ENCODE data around the gene LRMDA.
A peak's percentile ranks its signal among the peaks of the same experiment; 100 is the strongest.
"Not testable (repeated sequence)": the region's sequence is repeated elsewhere in the genome, so short reads cannot be mapped to it uniquely, and the experiment has no call there.

LRMDA gene

DNA sequence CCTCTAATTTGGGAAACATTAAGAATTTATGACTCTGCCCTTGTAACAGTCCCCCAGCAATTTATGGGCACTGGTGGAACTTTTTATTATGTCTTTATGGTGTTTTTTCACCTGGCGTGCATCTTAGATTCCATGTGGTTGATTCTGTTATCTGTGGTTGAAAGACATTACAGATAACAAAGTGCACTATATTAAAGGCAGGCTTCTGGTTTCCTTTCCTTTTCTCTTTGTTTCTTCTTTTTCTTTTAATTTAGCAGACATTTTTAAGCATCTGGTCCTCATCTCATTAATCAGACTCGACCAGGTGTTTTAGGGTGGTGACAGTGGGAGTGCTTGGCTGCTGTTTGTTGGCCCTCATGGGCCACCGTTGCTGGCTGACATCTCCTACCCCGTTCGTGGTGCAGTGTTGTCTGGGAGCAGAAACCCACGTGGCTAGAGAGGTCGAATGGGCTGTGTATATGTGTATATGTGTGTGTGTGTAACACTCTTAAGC is 77.4 kb downstream of the LRMDA start:
- DNase-seq = no peak

DNA sequence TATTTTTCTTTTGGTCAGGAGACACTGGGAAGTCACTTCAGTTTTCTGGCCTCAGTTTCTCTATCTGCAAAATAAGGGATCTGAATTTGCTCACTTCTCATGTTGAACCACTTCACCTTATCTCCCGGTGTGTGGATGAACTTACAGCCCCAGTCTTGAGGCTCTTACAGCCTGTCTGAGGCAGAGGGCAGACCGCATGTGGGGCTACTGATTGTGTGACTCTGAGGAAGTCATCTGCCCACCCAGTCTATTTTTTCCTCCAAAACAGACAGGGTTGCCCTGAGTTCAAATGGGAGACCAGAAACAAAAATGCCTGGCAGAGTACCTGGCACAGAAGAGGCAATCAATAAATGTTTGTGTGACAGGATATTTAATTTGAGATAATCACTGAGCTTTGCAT is 78.3 kb downstream of the LRMDA start:
- no peak for DNase-seq

DNA sequence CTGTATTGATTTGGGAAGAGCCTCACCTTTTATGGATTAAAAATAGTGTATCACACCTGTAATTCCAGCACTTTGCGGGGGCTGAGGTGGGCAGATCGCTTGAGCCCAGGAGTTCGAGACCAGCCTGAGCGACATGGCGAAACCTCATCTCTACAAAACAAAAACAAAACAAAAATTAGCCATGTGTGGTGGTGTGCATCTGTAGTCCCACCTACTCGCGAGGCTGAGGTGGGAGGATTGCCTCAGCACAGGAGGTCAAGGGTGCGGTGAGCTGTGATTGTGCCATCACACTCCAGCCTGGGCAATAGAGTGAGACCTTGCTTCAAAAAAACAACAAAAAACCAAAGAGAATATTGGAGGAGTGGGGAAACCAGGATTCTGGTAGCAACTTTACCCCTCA is 79.6 kb downstream of the LRMDA start:
- no peak for DNase-seq

DNA sequence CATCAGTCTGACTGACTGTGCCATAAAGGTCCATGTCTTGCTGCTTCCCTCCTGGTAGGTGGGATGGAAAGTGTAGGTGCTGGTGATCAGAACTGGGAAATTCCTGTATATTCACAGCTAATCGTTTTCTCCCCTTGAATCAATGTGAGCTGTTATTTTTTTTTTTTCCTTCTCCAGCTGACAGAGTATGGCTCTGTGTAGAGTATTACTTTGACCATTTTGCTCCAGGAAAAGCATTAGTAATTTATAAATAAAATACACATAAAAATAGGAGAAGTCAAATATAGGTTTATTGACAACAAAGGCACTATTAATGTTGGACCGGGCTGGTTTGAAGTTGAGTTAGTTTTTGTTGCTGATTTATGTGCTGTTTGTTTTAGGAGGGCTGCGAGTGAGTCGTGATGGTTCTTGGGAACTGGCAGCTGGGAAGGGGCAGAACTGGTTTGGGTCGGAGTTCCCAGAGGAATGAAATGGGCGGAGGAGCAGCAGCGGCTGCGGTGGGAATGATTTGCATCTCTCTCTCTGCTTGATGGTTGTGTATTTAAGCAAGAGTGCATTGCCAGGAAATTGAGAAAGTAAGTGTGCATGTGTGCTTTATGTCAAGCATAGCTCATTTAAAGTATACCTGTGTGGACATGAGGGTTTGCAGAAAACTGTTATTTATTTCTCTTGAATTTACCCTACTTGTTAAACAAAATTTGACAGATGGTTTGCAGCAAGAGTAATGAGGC is 80.9 kb downstream of the LRMDA start:
- no peak for DNase-seq

DNA sequence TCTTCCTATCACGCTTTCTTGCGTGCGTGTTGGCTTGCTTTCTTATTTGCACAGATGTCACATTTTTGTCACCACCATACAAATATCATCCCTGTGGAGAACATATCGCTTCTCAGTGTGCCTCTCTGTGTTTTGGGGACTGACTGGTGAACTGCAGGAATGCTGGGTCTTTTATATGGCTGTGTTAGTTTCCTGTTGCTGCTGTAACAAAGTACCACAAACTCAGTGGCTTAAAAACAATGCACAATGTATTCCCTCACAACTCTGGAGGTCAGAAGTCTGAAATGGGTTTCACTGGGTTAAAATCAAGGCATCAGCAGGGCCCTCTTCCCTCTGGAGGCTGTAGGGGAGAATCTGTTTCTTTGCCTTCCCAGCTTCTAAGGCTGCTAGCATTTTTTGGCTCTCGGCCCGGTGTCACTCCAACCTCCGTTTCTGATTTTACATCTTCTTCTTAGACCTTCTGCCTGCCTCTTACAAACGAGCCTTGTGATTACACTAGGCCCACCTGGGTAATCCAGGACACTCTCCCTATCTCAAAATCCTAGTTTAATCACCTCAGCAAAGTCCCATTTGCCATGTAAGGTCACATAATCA is 82.0 kb downstream of the LRMDA start:
- no peak for DNase-seq

DNA sequence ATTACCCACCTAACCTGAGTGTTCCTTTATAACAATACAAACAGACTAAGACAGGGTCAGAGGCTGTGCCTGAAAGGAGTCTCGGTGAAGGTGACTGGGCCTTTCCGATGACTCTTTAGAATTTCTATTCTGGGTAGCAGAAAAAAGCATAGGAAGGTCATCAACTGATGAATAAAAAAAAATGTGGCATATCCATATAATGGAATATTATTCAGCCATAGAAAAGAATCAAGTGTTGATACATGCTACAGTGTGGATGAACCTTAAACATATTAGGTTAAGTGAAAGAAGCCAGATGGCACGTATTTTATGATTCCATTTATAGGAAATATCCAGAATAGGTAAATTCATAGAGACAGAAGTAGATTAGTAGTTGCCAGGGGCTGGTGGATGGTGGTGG is 83.4 kb downstream of the LRMDA start:
- DNase-seq = no peak

DNA sequence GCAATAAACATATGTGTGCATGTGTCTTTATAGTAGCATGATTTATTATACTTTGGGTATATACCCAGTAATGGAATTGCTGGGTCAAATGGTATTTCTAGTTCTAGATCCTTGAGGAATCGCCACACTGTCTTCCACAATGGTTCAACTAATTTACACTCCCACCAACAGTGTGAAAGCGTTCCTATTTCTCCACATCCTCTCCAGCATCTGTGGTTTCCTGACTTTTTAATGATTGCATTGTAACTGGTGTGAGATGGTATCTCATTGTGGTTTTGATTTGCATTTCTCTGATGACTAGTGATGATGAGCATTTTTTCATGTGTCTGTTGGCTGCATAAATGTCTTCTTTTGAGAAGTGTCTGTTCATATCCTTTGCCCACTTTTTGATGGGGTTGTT is 84.7 kb downstream of the LRMDA start:
- not testable (repeated sequence) for DNase-seq

DNA sequence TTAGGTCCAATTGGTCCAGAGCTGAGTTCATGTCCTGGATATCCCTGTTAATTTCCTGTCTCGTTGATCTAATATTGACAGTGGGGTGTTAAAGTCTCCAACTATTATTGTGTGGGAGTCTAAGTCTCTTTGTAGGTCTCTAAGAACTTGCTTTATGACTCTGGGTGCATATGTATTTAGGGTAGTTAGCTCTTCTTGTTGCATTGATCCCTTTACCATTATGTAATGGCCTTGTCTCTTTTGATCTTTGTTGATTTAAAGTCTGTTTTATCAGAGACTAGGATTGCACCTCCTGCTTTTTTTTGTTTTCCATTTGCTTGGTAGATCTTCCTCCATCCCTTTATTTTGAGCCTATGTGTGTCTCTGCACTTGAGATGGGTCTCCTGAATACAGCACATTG is 87.8 kb downstream of the LRMDA start:
- not testable (repeated sequence) for DNase-seq

DNA sequence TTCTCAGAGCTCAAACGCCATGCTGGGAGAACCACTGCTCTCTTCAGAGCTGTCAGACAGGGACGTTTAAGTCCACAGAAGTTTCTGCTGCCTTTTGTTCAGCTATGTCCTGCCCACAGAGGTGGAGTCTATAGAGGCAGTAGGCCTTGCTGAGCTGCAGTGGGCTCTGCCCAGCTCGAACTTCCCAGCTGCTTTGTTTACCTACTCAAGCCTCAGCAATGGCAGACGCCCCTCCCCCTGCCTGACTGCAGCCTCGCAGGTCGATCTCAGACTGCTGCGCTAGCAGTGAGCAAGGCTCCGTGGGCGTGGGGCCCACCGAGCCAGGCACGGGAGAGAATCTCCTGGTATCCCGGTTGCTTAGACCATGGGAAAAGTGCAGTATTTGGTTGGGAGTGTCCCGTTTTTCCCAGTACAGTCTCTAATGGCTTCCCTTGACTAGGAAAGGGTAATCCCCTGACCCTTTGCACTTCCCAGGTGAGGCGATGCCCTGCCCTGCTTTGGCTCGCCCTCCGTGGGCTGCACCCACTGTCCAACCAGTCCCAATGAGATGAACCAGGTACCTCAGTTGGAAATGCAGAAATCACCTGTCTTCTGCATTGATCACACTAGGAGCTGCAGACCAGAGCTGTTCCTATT is 89.9 kb downstream of the LRMDA start:
- not testable (repeated sequence) for DNase-seq

DNA sequence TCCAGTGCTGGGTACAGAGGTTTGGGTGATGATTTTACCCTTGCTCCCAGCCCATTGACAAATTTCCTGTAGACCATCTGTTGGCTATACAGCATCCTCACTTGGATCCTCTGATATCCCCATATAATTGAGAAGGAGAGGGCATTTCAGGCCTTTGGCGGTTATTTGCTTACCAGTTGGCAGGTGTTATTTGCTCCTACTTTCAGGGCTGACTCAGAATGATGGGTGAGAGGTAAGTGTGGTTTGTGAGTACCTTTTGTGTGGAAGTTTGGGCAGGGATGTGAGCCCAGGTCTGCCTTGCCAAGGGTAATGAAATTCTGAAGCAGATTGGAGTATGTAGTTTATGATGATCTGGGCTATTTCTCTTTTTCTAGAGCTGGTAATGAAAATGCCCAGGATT is 93.6 kb downstream of the LRMDA start:
- no peak for DNase-seq

DNA sequence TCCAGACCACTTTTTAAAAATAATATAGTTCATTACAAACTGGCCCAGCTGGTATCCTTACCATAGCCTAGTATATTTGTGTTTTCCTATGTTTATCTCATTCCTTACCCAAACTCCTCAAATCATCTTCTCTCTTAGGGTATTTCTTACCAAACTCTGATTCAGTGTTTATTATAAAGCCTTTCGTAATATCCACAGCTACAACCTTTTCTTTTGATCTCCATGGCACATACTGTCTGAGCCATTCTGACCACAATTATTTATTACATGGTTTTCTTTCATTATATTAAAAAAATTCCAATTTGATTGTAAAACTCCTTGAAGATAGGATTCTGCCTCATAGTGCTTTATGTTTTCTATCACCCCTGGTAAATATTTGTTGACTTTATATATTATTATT is 94.2 kb downstream of the LRMDA start:
- DNase-seq = no peak

DNA sequence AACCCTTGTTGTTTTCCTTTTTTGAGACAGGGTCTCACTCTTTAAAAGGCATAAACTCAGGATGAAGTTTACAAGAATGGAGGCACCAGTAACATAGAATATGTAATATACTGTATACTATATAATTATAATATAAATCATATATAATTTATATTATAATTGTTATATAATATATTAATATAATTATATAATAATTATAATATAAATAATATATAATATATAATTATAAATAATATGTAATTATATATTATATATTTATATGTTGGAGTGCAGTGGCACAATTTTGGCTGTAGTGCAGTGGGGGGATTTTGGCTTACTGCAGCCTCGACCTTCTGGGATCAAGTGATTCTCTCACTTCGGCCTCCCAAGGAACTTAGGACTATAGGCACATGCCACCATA is 96.1 kb downstream of the LRMDA start:
- DNase-seq = no peak

DNA sequence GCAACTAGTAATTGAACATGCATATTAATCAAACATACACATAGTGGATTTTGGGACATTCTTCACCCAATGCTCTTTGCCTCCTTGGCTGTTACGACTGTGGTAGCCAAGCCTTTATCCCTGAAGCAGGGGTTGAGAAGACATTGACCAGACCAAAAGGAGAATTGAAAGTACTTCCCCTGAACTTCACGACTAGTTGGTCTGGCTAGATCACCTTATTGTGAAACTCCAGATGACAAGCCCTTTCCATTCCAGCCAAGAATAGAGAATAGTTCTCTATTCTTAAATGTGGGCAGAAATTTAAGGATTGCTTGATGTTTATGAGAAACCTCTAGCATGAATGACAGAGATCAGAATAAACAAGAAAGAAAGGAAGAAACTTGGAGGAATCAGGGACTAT is 97.0 kb downstream of the LRMDA start:
- no peak for DNase-seq

DNA sequence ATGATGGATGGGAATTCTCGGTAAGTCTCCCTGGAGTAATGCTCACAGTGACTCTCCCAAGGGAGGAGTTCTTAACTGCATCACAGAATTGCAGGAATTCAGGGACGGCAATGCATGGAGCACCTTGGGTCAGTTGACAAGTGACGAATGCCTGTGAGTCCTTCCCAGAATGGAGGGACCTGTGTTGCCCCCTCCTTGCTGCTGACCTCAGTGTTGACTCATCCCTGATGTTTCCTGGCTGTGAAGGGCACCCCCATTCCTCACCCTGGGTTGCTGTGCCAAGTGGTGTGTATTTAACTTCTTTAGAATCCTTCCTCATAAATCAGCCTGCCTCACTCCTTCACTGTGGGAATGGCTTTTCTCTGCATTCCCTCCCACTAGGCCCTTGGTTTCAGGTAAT is 98.9 kb downstream of the LRMDA start:
- peak in 1 of 2 donors; percentile 1 for DNase-seq

DNA sequence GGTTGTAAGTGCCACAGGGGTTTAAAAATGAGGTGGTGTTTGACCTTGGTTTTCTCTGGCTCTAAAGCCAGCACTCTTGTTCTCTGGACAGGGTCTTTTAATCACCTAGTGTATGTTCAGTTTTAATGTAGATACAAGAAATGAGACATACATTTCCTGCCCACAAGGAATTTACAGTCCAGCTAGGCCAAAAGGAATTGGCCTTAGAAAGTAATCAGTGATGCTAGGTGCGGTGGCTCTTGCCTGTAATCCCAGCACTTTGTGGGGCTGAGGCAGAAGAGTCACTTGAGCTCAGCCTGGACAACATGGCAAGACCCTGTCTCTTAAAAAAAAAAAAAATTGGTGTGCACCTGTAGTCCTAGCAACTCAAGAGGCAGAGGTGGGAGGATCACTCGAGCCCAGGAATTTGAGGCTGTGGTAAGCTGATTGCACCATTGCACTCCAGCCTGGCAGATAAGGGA is 100.2 kb downstream of the LRMDA start:
- no peak for DNase-seq

DNA sequence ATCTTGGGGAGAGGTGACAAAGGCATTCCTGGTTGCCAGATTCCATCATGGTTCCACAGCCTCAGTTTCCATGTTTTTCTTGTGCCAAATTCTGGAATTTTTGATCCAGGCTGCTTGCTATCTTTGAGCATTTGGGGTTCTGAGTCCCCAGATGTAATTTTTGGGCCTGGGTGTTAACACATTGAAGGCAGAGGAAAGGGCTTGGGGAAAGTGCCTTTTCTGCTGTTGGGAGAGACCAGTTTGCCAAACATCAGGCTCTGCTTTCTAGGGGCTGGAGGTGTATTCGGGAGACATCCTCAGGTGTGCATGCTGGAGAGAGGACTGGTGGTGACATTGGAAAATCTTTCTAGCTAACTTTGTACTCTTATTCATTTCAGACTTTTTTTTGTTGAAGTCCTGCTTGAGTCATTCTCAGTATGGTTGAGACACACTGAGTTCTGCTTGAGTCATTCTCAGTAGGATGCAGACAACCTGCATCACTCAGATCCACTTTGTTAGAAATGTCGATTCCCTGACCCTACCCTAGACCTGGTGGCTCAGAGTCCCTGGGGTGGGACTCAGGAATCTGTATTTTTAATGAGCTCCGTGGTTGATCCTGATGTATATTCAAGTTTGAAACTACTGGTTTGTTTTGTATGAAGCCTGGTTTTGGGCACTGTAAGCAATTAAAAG is 101.0 kb downstream of the LRMDA start:
- no peak for DNase-seq

DNA sequence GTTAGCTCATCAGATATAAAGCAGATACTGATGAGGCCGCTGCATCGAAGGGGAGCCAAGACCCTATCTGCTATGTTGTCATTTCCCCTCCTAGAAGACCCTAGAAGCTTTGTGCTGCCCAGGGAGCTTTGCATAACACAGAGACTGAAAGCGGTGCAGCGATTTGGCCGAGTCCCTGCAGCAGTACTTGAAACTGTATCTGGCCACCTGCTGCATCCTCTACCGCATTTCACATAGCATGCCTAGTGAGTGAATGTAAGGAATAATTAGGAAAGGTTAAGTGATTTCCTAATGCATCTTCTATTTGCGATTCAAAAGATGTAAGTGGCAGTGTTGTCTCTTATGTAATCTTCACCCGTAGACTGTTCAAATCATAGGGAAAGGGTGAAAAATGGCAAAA is 106.7 kb downstream of the LRMDA start:
- DNase-seq = no peak

DNA sequence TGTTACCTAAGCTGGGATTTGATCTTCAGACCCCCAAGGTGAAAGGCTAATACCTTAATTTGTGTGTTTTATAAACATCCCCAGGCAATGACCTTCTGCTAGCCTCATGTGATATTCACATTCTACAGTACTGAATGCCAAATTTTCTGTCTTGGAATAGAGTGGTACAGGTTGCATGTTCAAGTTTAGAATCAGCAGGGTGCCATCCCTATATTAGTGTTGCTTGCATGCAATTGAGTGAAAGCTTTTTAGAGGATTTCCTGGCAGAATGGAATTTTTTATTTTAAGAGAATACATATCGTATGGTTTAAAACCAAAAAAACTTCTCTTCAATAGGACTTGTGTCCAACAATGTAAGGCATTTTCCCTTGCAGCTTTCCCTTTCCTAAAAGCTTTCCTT is 107.3 kb downstream of the LRMDA start:
- DNase-seq = no peak

DNA sequence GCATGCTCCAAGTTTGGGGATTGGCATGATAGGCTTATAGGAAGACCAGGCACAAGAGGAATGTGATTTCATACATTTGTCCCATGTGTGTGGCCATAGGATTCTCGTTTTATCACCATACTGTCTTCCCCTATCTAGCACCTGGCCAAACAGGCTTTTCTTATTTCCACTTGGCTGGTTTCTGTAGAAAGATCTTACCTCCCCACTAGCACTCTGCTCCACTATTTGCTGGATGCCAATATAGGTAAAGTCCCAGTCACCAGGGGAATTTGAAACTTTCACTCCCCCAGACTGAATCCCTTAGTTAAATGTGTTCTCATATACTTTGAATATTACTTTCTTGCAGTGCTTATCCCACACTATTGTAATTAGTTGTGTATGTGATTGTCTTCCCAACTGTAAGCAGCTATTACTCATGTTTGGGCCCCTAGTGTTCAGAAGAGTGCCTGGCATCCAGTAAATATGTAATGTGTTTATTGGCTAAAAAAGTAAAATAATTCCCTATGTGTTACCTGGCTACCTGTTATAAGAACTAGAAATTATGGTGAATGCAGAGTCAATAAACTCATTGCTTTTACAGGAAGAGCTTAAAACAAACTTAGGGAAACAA is 109.0 kb downstream of the LRMDA start:
- DNase-seq = no peak

DNA sequence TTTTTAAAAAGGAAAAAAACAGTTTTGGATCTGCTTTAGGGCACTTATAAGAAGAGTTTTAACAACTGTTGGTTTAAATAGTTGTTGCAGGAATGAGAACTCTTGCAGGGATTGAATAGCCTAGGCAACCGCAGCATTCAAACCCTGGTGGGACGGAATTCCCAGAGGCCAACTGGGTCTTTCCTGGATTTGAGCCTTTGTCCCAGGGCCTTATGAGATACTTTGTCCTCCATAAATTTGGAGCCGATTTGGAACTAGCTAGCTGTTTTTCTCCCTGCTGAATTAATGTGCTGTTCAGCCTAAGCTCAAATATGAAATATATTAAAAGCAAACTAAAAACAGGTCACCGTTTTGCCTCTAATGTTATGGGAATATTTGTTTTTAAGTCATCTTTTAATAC is 109.6 kb downstream of the LRMDA start:
- no peak for DNase-seq

DNA sequence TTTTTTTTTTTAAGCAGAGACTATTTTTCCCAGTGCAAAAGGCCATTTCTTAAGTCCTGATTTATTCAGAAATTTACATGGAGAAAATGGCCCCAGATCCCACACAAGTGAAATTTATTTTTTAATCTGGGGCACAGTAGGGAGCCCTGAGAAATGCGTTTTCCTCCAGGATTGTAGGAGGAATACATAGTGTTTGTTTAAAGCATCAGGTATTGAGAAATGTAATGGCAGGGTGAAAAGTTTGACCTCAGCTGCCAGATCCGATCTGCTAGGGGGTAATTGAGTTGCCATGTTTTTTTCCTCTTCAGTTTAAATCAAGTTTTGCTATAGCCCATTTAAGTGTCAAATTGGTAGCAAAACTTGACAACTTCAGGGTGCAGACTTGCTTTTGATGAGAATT is 110.0 kb downstream of the LRMDA start:
- DNase-seq = no peak

DNA sequence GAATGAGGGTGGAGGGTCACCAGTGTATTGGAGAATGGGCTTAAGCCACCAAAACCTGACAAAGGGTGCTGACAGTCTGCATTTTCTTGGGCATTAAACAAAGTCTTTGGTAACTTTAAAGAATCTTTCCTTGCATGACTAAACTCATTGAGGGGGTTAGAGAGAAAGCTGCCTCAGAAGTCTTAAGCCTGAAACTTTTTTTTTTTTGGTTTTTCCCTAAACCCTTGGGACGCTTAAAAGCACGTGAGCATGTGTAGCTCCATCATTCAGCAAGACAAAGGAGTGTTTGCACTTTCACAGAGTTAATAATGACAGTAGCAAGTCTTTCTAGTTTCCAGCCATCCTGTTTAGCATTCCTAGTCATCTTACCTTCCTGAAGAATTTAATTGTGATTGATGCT is 110.7 kb downstream of the LRMDA start:
- no peak for DNase-seq

DNA sequence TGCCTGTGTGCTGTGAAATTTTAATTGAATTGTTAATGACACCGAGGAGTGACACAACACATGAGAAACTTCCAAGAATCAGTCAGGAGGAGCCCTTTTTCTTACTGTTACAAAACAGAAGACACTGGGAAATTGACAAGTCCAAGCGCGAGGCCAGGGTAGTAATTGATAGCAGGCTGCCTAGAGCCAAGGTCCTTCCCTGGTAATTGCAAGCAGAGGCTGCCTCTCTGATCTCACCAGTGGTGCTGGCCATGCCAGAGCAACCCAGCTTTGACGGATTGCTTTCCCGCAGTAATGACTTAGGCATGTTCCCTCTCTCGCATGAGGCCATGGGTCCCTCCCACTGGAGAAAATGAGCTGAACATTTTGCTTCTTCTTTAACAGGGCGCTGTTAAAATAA is 111.5 kb downstream of the LRMDA start:
- no peak for DNase-seq

All from CD4-positive, alpha-beta T cell treated with Interleukin-1 beta for 1 hour (primary cell).